ENCODE results near the gene TNP2. TPM values are rescaled to one million over a fixed set of nuclear protein-coding genes. Genes with fewer than 3 reads are reported as not detected.

Gene TNP2
- total RNA-seq, 1 experiment from 2014 or later = not detected

GRCh38 chr16:11295672-11296071 lies 26.5 kb upstream of the TNP2 start:
- TF ChIP-seq SP1 (IDR thresholded peaks at IDR 0.05; ENCODE audit: low read depth) = no peak
- no peak for TF ChIP-seq FOSL1 (IDR thresholded peaks at IDR 0.05; ENCODE audit: low read depth)
- no peak for TF ChIP-seq RAD21 (IDR thresholded peaks at IDR 0.05; ENCODE audit: low read depth)
- TF ChIP-seq REST (IDR thresholded peaks at IDR 0.05; ENCODE audit: low read depth) = no peak
- no peak for TF ChIP-seq MAX (IDR thresholded peaks at IDR 0.05)
- no peak for TF ChIP-seq ZBTB33 (IDR thresholded peaks at IDR 0.05; ENCODE audit: extremely low read depth, insufficient replicate concordance, low read length)
- TF ChIP-seq SIN3A (IDR thresholded peaks at IDR 0.05; ENCODE audit: low read depth) = no peak
- no peak for TF ChIP-seq ZNF274 (IDR thresholded peaks at IDR 0.05; ENCODE audit: low read depth, low read length)
- TF ChIP-seq POLR2A (IDR thresholded peaks at IDR 0.05; ENCODE audit: borderline replicate concordance, extremely low read depth, insufficient read depth, insufficient read length) = no peak
- TF ChIP-seq JUND (IDR thresholded peaks at IDR 0.05) = no peak
- no peak for TF ChIP-seq ZFX (IDR thresholded peaks at IDR 0.05)
- no peak for TF ChIP-seq EGR1 (IDR thresholded peaks at IDR 0.05; ENCODE audit: low read depth)
- no peak for TF ChIP-seq ELF1 (IDR thresholded peaks at IDR 0.05; ENCODE audit: borderline replicate concordance, low read depth)
- TF ChIP-seq ATF3 (IDR thresholded peaks at IDR 0.05) = no peak
- TF ChIP-seq EZH2 (IDR thresholded peaks at IDR 0.05) = no peak
- no peak for TF ChIP-seq YY1 (IDR thresholded peaks at IDR 0.05; ENCODE audit: extremely low read depth, insufficient replicate concordance, low read depth, low read length)
- TF ChIP-seq CTCF (IDR thresholded peaks at IDR 0.05 in 2 of 3, conservative IDR thresholded peaks at IDR 0.05 in 1 of 3; ENCODE audit: borderline replicate concordance in 1 of 3, insufficient read depth in 1 of 3, low read depth in 2 of 3, low read length in 2 of 3) = no peak
- no peak for TF ChIP-seq SRF (IDR thresholded peaks at IDR 0.05; ENCODE audit: low read depth)
- TF ChIP-seq POLR2AphosphoS5 (IDR thresholded peaks at IDR 0.05; ENCODE audit: low read depth, low read length) = no peak
- Histone ChIP-seq H2AFZ (ENCODE audit: low read depth, low read length, poor library complexity, severe bottlenecking) (no peak overlapping the region), H3K79me2 (ENCODE audit: insufficient read depth, low read length) (no peaks in the 10 kb centered on the region), H3K27ac (ENCODE audit: low read depth, low read length) (no peak overlapping the region), H3K36me3 (ENCODE audit: control insufficient read depth in 1 of 2, insufficient read depth in 2 of 2, low read length in 2 of 2) (no peaks in the 10 kb centered on the region), H4K20me1 (ENCODE audit: insufficient read depth) (no peaks in the 10 kb centered on the region), H3K4me1 (ENCODE audit: control insufficient read depth in 1 of 2, insufficient read depth in 2 of 2, low read length in 2 of 2) (no peaks in the 10 kb centered on the region), H3K9me2 (ENCODE audit: insufficient read depth) (no peaks in the 10 kb centered on the region), H3K9ac (ENCODE audit: low read length) (no peak overlapping the region), H3K9me3 (ENCODE audit: control insufficient read depth in 1 of 2, insufficient read depth in 1 of 2, low read depth in 1 of 2, low read length in 2 of 2) (no peaks in the 10 kb centered on the region), H3K27me3 (ENCODE audit: insufficient read depth, low read length) (no peaks in the 10 kb centered on the region), H3K4me3 (replicated peaks in 1 of 2; ENCODE audit: low read depth in 1 of 2, low read length in 2 of 2) (no peak overlapping the region), H3K4me2 (ENCODE audit: low read length) (no peak overlapping the region)
- DNase-seq (ENCODE audit: low read depth, low spot score) (no peak), ATAC-seq (no peak)
- intact Hi-C loops (cut with micrococcal nuclease) = no loop called here
- ChIA-PET CTCF (no interaction called here), POLR2A (no interaction called here), RAD21 (ENCODE audit: low non-redundant PET in 1 of 2, low total read pairs in 2 of 2, uncharacterized antibody in 2 of 2, unreplicated experiment in 2 of 2) (no interaction called here)
- no TSS peak for BruUV-seq (replicated peaks)
